ENCODE measurements around the gene PBX3.

- TF ChIP-seq CTCF (IDR thresholded peaks at IDR 0.05) (no peak), POLR2A (IDR thresholded peaks at IDR 0.05) (no peak)
Observed at GRCh38 chr9:125747053-125747764, at the start of gene PBX3.
